Adipose tissue (tissue), 3 donors: ENCODE data around the gene MMP17. TPM values are rescaled to one million over a fixed set of nuclear protein-coding genes. Genes with fewer than 3 reads are reported as not detected.

ENCODE experiments used
- H3K27ac ChIP-seq: one replicate; pipeline ENCODE4 v1.5.1; 2013; ENCODE audit warnings: low read depth, low read length
- WGBS, 3 donors: extraction: QIAGEN DNeasy Blood & Tissue Kit; methylation state at CpG; one replicate each; pipeline ENCODE4 v1.1.7; 2013; 5-methylcytosine and 5-hydroxymethylcytosine counted together
- polyA plus RNA-seq, 3 donors: library from polyadenylated mRNA; stranded (reverse); fragments of 200-250 nt; gene quantifications; one replicate each; pipeline ENCODE4 v1.2.3, GENCODE V29; 2013
- donor health status: healthy with polysubstance abuse.
- donor health status: Bipolar disorder and iron deficiency.
- donor health status: healthy.

MMP17 gene
- polyA plus RNA-seq, 3 donors, result 2.7 to 7.5 (median 7.4) TPM

GRCh38 chr12:131896811-131897270, 68.6 kb downstream of the MMP17 start:
- peak overlapping the region; percentile 76 for H3K27ac ChIP-seq
- 35 to 48% (median 36%) methylated on average over 14 of the region's 14 CpGs for WGBS, 3 donors

GRCh38 chr12:131897276-131897675, 69.1 kb downstream of the MMP17 start:
- 56 to 89% (median 85%) methylated on average over 18 of the region's 18 CpGs for whole genome bisulfite sequencing, 3 donors

GRCh38 chr12:131897875-131898274, 69.7 kb downstream of the MMP17 start:
- H3K27ac ChIP-seq, result peak overlapping the region; percentile 15
- WGBS, 3 donors, result 77 to 90% (median 82%) methylated on average over 9 of the region's 9 CpGs

More at GRCh38 chr12:131897276-131897675, 69.1 kb downstream of the MMP17 start:
- H3K27ac ChIP-seq, result no peak overlapping the region

GRCh38 chr12:131900397-131900796, 72.2 kb downstream of the MMP17 start:
- no peak overlapping the region for H3K27ac ChIP-seq

More at GRCh38 chr12:131900397-131900796, 72.2 kb downstream of the MMP17 start:
- 89 to 97% (median 96%) methylated on average over 6 of the region's 6 CpGs for WGBS, 3 donors

Other genes starting within 250 kb of the MMP17 start
- gene SFSWAP, start 117.3 kb upstream of the MMP17 start, polyA plus RNA-seq, result 10 to 100 TPM; 16.0 to 28.4 (median 18.1) TPM
- 10 to 100 TPM; 13.7 to 47.1 (median 26.2) TPM for gene ULK1, start 66.2 kb downstream of the MMP17 start, polyA plus RNA-seq
- 10 to 100 TPM; 13.6 to 37.0 (median 16.6) TPM for gene PUS1, start 100.9 kb downstream of the MMP17 start, polyA plus RNA-seq
- gene EP400, start 121.5 kb downstream of the MMP17 start, polyA plus RNA-seq, result 10 to 100 TPM in 2 of 3 donors, 1 to 10 TPM in 1; 6.1 to 14.3 (median 11.0) TPM